Keratinocyte (primary cell): ENCODE measurements around the gene PRRT2.

Source experiments
- CTCF ChIP-seq, 3 experiments: IDR thresholded peaks in 1 of 3; conservative IDR thresholded peaks in 1 of 3; optimal IDR thresholded peaks in 1 of 3; 2 replicates in 2 of 3; 3 replicates in 1 of 3; pipeline versions ENCODE3 to v1.5.1; 2011; ENCODE audit warnings: low read length in 3 of 3, mild to moderate bottlenecking in 3 of 3, moderate library complexity in 2 of 3, control low read depth in 1 of 3, inconsistent platforms in 1 of 3; ENCODE audit not compliant: insufficient read depth in 2 of 3; ENCODE audit errors: extremely low read depth in 1 of 3
- EZH2 ChIP-seq: IDR thresholded peaks from one replicate; pipeline ENCODE4 v1.6.1; 2012; ENCODE audit warnings: inconsistent platforms, mild to moderate bottlenecking, low read length, moderate library complexity

- TF ChIP-seq EZH2 (peak; percentile 72), CTCF (optimal IDR thresholded peaks at IDR 0.05 in 1 of 3, IDR thresholded peaks at IDR 0.05 in 1 of 3, conservative IDR thresholded peaks at IDR 0.05 in 1 of 3; ENCODE audit: extremely low read depth in 1 of 3, insufficient read depth in 2 of 3, low read length in 3 of 3) (no peak)
These were observed at the start of gene PRRT2 for GRCh38 chr16:29811896-29812665.
